Natural killer cell treated with Interleukin-12 subunit alpha and Interleukin-12 subunit beta and Interleukin-15 and Interleukin-18, amount 100 ng/mL, for 72 hours (primary cell): ENCODE data around the gene AIF1. TPM values are rescaled to one million over a fixed set of nuclear protein-coding genes. Genes with fewer than 3 reads are reported as not detected.
A peak's percentile ranks its signal among the peaks of the same experiment; 100 is the strongest.

Experiments
- ATAC-seq, 2 donors: fragments of 150-1000 bp; cut with Tn5 transposase in 1 of 2; sonication (Bioruptor Pico), chemical (Tn5 transposase) in 1 of 2; 2 replicates each; pipeline ENCODE4 v1.10.0; 2021
- DNase-seq: peaks from one replicate; pipeline ENCODE4 v3.0.0; 2022; ENCODE audit warnings: low spot score
- H3K27ac Mint-ChIP-seq, 2 donors: 1 replicate in 1 of 2; 2 replicates in 1 of 2; pipeline ENCODE4 v1.8.0; 2022; ENCODE audit warnings: mixed read lengths in 2 of 2, mild to moderate bottlenecking in 1 of 2, moderate library complexity in 1 of 2
- H3K27me3 Mint-ChIP-seq, 2 donors: 1 replicate in 1 of 2; 2 replicates in 1 of 2; pipeline ENCODE4 v1.8.0; 2022; ENCODE audit warnings: mixed read lengths in 2 of 2
- H3K36me3 Mint-ChIP-seq: one replicate; pipeline ENCODE4 v1.8.0; 2022; ENCODE audit warnings: mixed read lengths
- H3K4me1 Mint-ChIP-seq, 2 donors: 1 replicate in 1 of 2; 2 replicates in 1 of 2; pipeline ENCODE4 v1.8.0; 2022; ENCODE audit warnings: low read depth in 2 of 2, mixed read lengths in 2 of 2, mild to moderate bottlenecking in 1 of 2
- H3K4me3 Mint-ChIP-seq: one replicate; pipeline ENCODE4 v1.8.0; 2022; ENCODE audit warnings: mixed read lengths
- H3K9me3 Mint-ChIP-seq: 2 replicates; pipeline ENCODE4 v1.8.0; 2022; ENCODE audit warnings: mixed read lengths
- total RNA-seq, 2 donors: library from RNA; stranded (reverse); gene quantifications; one replicate each; pipeline ENCODE4 v1.2.3, GENCODE V29; 2022

The AIF1 gene
- total RNA-seq, 2 donors from 2014 or later = 9.3 to 20.0 TPM

DNA sequence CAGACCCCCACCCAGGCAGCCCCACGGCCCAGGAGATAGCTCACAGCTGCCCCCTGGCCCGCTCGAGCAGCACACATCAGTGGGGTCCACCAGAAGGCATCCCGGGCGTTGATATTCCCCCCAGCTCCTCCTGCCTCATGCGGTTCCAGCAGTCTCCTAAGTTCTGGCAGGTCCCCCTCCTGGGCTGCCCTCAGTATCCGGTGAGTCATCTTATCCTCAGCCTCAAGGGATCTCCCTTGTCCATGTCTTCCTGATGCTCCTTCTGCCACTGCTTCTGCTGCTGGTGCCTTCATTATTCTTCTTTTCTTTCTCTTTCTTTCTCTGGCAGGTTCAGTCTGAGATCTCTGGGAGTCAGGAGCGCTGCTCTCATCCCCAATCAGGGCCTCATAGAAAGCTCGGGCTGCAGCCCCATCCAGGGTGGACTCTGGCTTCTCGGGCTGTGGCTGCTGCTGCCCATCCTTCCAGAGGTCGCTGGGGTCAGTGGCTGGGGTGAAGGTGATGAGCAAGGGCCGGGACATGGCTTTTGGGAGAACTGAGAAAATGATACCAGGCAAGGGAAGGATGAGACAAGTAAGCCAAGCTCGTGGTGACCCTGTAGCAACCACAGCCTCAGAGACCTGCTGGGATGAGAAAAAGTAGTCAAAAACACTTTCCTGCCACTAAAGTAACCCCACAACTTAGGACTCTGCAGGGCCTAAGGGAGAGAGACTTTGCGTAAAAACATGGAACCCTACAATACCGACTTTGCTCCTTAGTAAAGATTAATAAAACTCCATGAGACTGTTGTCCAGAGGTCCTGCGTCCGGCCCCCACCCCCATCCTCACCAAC, 49.1 kb downstream of the AIF1 start:
- peaks cover 30% of the 10 kb centered on the region for H3K36me3 Mint-ChIP-seq
- no peak for DNase-seq
- no peaks in the 10 kb centered on the region for H3K27me3 Mint-ChIP-seq
- H3K4me3 Mint-ChIP-seq = peak overlapping the region; percentile 97
- peak overlapping the region; percentile 93 to 99 for H3K27ac Mint-ChIP-seq
- no peaks in the 10 kb centered on the region for H3K9me3 Mint-ChIP-seq
- ATAC-seq = no peak
- peaks cover 60% of the 10 kb centered on the region in 2 donors for H3K4me1 Mint-ChIP-seq

DNA sequence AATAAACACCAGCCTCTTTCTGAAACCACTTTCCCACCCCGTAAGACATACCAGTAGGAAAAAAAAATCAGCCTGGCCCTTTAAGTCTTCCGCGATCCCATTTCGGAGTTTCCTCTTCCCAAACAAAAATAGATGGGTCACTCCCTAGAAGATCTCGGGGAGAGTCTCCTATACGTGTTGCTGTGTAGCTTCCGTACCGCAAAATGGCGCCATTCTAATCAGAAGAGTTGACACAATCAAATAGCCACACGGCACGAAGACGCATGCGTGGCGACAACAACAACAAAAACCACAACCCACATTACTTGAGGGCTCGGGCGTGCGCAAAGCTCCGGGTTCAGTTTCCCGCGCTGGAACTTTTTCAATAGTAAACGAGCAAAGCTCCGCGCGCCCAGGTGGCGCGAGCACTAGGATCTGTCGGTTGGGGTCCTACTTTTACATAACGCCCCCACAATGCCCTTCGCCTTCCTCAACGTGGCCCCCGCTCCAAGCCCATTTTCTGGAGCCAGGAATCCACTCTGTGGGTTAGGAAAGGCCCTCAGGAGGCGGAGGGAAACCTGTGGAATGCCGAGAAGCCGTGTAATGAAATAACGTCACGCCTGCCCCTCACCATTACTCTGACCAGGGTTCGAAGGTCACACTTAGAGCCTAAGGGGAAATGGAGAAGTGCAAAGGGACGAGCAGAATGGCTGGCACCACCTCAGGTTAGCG, 49.9 kb downstream of the AIF1 start, which contains the start of gene GPANK1:
Gene GPANK1 (minus strand): TSS at position 208 of the 711 bp plus-strand sequence. CDS start 519 bp downstream, outside the sequence.
- ATAC-seq = peak; percentile 59 to 69
- H3K27me3 Mint-ChIP-seq = no peaks in the 10 kb centered on the region
- H3K9me3 Mint-ChIP-seq = no peaks in the 10 kb centered on the region
- DNase-seq = peak; percentile 92
- peak within 1 kb of the TSS; percentile 93 to 99 for H3K27ac Mint-ChIP-seq
- peaks cover 52 to 53% of the 10 kb centered on the region in 2 donors for H3K4me1 Mint-ChIP-seq
- peaks cover 30% of the 10 kb centered on the region for H3K36me3 Mint-ChIP-seq
- H3K4me3 Mint-ChIP-seq = peak within 1 kb of the TSS; percentile 97

DNA sequence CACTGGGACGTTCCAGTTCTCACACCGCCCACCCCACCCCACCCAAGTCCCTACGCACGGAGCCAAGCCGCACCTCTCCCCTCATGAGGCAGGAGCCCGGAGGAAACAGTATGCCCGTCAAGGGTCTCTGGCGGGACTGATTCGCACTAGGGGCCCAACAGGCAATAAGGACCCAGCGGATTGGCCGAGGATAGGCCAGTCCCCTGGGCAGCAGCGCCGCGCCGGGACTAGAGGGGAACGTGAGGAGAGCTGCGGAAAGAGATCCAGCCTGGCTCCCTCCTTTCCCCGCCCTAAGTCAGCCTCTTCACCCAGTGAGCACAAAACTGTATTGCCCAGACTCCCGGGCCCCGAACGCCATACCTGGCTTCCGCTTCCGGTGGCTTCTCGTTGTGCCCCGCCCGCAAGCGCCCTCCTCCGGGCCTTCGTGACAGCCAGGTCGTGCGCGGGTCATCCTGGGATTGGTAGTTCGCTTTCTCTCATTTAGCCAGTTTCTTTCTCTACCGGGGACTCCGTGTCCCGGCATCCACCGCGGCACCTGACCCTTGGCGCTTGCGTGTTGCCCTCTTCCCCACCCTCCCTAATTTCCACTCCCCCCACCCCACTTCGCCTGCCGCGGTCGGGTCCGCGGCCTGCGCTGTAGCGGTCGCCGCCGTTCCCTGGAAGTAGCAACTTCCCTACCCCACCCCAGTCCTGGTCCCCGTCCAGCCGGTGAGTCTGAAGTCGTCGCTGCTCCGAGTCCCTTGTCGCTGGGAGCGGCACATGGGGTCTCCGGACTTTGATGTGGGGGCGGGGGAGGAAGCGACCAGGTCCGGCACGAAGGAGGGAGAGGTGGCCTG, 50.7 kb downstream of the AIF1 start, which contains the start of gene CSNK2B:
Gene CSNK2B (plus strand): TSS at position 580 of the 836 bp plus-strand sequence. CDS start 752 bp downstream, outside the sequence.
- DNase-seq (peak; percentile 99), ATAC-seq (peak; percentile 93 to 95)
- Mint-ChIP-seq H3K36me3 (peaks cover 30% of the 10 kb centered on the region), H3K9me3 (no peaks in the 10 kb centered on the region), H3K4me3 (peak within 1 kb of the TSS; percentile 97), H3K27me3 (no peaks in the 10 kb centered on the region), H3K27ac (peak within 1 kb of the TSS; percentile 93 to 99), H3K4me1 (peaks cover 48 to 49% of the 10 kb centered on the region in 2 donors)

DNA sequence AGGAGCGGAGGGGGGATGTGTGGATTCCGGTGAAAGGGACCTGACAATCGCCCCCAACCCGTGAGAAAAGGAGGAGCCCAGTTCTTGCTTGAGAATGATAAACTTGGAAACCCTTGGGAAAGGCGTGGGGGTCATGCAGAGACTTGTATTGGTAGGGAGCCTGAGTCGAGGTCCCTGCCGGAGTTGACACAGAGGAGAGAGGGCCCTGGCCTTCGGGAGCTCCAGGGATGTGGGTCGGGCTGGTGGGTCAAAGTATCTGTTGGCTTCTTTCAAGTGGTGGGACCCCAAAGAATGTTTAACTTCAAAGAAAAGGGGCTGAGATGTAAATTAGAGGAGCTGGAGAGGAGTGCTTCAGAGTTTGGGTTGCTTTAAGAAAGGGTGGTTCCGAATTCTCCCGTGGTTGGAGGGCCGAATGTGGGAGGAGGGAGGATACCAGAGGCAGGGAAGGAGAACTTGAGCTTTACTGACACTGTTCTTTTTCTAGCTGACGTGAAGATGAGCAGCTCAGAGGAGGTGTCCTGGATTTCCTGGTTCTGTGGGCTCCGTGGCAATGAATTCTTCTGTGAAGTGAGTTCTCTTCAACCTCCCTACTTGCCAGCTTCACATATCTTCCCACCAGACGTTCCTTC, 51.4 kb downstream of the AIF1 start:
- H3K9me3 Mint-ChIP-seq = no peaks in the 10 kb centered on the region
- peak overlapping the region; percentile 93 to 99 for H3K27ac Mint-ChIP-seq
- DNase-seq = no peak
- H3K36me3 Mint-ChIP-seq = peaks cover 30% of the 10 kb centered on the region
- H3K4me1 Mint-ChIP-seq = peaks cover 43 to 48% of the 10 kb centered on the region in 2 donors
- ATAC-seq = no peak
- peak overlapping the region; percentile 97 for H3K4me3 Mint-ChIP-seq
- no peaks in the 10 kb centered on the region for H3K27me3 Mint-ChIP-seq

Other genes with a start within 250 kb of the AIF1 start
- 10 to 100 TPM; 14.2 to 16.9 TPM for gene MICA, start 211.6 kb upstream of the AIF1 start, total RNA-seq
- 10 to 100 TPM; 34.9 to 37.4 TPM for gene MICB, start 117.1 kb upstream of the AIF1 start, total RNA-seq
- not detected for gene MCCD1, start 86.3 kb upstream of the AIF1 start, total RNA-seq
- gene DDX39B, start 73.2 kb upstream of the AIF1 start, total RNA-seq = 100 to 1,000 TPM; 469 to 713 TPM
- gene ATP6V1G2, start 68.6 kb upstream of the AIF1 start, total RNA-seq = 1 to 10 TPM; 1.4 to 2.3 TPM
- gene NFKBIL1, start 67.6 kb upstream of the AIF1 start, total RNA-seq = 10 to 100 TPM; 16.8 to 17.0 TPM
- gene LTA, start 42.9 kb upstream of the AIF1 start, total RNA-seq = 1,000 to 10,000 TPM; 1,187 to 3,727 TPM
- 100 to 1,000 TPM; 320 to 420 TPM for gene TNF, start 39.7 kb upstream of the AIF1 start, total RNA-seq
- gene LTB, start 32.8 kb upstream of the AIF1 start, total RNA-seq = 100 to 1,000 TPM; 110 to 153 TPM
- 10 to 100 TPM; 15.5 to 34.6 TPM for gene LST1, start 29.0 kb upstream of the AIF1 start, total RNA-seq
- 10 to 100 TPM; 65.5 to 91.6 TPM for gene NCR3, start 22.2 kb upstream of the AIF1 start, total RNA-seq
- 100 to 1,000 TPM; 224 to 345 TPM for gene PRRC2A, start 5.5 kb downstream of the AIF1 start, total RNA-seq
- gene BAG6, start 37.4 kb downstream of the AIF1 start, total RNA-seq = 100 to 1,000 TPM; 284 to 337 TPM
- gene APOM, start 40.7 kb downstream of the AIF1 start, total RNA-seq = 1 to 10 TPM in 1 of 2 donors, under 1 TPM in 1; 0.76 to 1.3 TPM
- 10 to 100 TPM; 26.9 to 34.0 TPM for gene C6orf47, start 45.5 kb downstream of the AIF1 start, total RNA-seq
- 10 to 100 TPM; 34.5 to 40.9 TPM for gene GPANK1, start 49.8 kb downstream of the AIF1 start, total RNA-seq
- gene CSNK2B, start 50.8 kb downstream of the AIF1 start, total RNA-seq = 100 to 1,000 TPM; 205 to 247 TPM
- gene LY6G5B, start 54.7 kb downstream of the AIF1 start, total RNA-seq = 10 to 100 TPM; 24.0 to 37.9 TPM
- gene LY6G5C, start 65.8 kb downstream of the AIF1 start, total RNA-seq = 1 to 10 TPM; 5.4 to 8.8 TPM
- gene ABHD16A, start 88.1 kb downstream of the AIF1 start, total RNA-seq = 10 to 100 TPM; 60.6 to 77.5 TPM
- not detected for gene LY6G6F, start 91.6 kb downstream of the AIF1 start, total RNA-seq
- not detected for gene LY6G6D, start 100.1 kb downstream of the AIF1 start, total RNA-seq
- not detected for gene LY6G6C, start 106.5 kb downstream of the AIF1 start, total RNA-seq
- under 1 TPM in 1 of 2 donors, not detected in 1; 0.21 TPM for gene MPIG6B, start 108.1 kb downstream of the AIF1 start, total RNA-seq
- 10 to 100 TPM; 18.8 to 24.4 TPM for gene DDAH2, start 114.1 kb downstream of the AIF1 start, total RNA-seq
- 100 to 1,000 TPM; 468 to 581 TPM for gene CLIC1, start 121.3 kb downstream of the AIF1 start, total RNA-seq
- 100 to 1,000 TPM in 1 of 2 donors, 10 to 100 TPM in 1; 36.2 to 154 TPM for gene MSH5, start 124.8 kb downstream of the AIF1 start, total RNA-seq
- 10 to 100 TPM in 1 of 2 donors, 1 to 10 TPM in 1; 9.2 to 25.2 TPM for gene SAPCD1, start 147.4 kb downstream of the AIF1 start, total RNA-seq
- 1 to 10 TPM; 1.4 to 2.1 TPM for gene VWA7, start 162.1 kb downstream of the AIF1 start, total RNA-seq
- gene VARS1, start 180.5 kb downstream of the AIF1 start, total RNA-seq = 100 to 1,000 TPM in 1 of 2 donors, 10 to 100 TPM in 1; 90.7 to 226 TPM
- 100 to 1,000 TPM in 1 of 2 donors, 10 to 100 TPM in 1; 94.6 to 113 TPM for gene LSM2, start 191.7 kb downstream of the AIF1 start, total RNA-seq
- gene HSPA1L, start 200.0 kb downstream of the AIF1 start, total RNA-seq = 1 to 10 TPM; 1.7 to 4.1 TPM
- 100 to 1,000 TPM; 160 to 262 TPM for gene HSPA1A, start 200.3 kb downstream of the AIF1 start, total RNA-seq
- gene HSPA1B, start 212.5 kb downstream of the AIF1 start, total RNA-seq = 100 to 1,000 TPM; 107 to 113 TPM
- gene NEU1, start 247.6 kb downstream of the AIF1 start, total RNA-seq = 10 to 100 TPM; 37.2 to 46.6 TPM